GM19238 (cell line): Measurements from ENCODE around the gene NLGN1.

ENCODE experiments used
- DNase-seq: peaks from one replicate; pipeline ENCODE4 v3.0.0; 2011; ENCODE audit warnings: low spot score; ENCODE audit not compliant: insufficient read length

NLGN1 gene

DNA sequence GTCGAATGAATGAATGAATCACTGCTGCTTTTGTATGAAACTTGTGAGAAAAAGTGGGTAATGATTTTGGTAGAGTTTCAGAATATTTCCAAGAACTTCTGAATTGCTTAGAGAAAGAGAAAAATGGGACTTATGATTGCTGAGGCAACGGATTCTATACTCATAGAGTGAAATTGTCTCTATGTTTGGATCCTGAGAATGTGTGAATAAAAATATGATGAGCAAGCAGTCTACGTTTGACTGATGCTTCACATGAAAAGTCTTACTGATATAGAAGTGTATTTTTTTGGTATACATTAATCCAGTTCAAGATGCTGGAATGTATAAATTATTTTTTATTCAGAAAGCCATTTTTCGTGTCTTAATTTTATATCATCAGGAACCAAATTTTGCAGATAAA, 441.1 kb downstream of the NLGN1 start:
- no peak for DNase-seq

DNA sequence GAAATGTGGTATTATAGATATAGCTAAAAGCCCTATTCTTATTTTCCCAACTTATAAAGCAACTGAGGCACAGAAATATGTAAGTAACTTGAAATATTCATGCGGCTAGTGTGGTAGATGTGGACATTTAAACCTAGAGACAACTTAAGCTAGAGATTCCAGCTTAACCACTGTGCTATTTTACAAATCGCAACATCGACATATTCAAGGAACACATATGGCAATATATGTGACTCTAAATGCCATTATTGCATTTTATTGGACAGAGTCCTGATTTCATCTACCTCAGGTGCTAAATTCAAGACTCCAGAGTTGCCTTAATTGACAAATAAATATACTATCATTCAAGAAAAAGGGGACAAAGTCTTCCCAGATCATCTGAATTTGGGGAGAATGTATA, 442.3 kb downstream of the NLGN1 start:
- no peak for DNase-seq

DNA sequence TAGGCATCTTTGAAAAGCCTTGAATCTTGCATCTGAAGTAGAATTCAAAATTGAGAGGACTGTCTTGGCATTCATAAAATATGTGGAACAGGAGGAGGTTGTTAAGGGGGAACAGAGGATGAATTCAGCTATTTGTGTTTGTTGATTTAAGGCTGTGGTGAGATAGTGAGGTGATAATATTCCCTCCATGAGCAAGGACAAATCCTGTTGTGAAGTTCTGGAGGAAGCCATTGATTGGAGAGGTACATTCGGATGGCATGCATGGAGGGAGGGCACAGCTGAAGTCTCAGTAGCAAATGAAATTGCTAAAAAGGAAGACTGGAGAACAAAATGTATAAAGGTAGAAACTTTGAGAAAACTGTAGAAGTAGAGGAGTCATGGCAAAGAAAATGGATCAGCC, 443.8 kb downstream of the NLGN1 start:
- no peak for DNase-seq

DNA sequence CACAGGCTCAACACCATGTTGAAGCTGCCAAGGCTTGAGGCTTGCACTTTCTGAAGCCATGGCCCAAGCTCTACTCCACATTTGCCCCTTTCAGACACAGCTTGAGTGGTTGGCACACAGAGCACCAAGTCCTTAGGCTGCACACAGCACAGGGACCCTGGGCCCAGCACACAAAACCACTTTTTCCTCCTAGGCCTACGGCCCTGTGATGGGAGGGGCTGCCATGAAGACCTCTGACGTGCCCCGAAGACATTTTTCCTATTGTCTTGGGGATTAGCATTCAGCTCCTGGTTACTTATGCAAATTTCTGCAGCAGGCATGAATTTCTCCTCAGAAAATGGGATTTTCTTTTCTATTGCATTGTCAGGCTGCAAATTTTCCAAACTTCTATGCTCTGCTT, 445.5 kb downstream of the NLGN1 start:
- DNase-seq, result no peak

DNA sequence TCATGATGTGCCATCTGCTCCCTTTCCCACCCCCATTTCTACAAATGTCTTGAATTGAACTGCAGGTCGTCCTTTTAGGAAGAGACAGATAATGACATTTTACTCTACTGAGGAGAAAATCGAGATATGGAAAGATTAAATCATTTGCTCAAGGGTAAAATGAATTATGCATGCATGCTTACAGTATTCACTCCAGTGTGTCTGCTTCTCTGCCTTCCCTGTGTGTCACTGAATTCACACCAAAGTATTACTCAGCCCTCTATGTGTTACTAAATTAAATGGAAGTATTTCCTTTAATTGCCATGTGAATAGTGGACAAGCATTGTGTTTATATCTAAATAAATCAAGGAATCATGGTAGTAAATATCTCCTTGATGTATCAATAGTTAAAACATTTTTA, 449.0 kb downstream of the NLGN1 start:
- no peak for DNase-seq

DNA sequence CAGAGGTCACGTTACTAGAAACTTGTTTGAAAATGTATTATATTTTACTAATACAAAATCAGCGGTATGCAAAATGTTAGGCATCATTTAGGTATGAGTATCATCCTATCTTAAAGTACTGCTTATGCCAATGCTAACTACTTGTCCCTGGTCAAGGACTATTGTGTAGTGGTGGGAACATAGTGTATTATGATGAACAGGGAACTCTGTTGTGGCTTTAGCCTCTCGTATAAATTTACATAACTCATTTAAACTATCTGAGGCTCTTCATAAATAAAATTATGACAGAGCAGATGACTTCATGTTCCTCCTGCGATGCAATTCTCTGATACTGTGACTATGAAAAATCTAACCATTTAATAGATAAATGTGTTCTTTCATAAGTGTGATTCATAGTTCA, 451.9 kb downstream of the NLGN1 start:
- no peak for DNase-seq

DNA sequence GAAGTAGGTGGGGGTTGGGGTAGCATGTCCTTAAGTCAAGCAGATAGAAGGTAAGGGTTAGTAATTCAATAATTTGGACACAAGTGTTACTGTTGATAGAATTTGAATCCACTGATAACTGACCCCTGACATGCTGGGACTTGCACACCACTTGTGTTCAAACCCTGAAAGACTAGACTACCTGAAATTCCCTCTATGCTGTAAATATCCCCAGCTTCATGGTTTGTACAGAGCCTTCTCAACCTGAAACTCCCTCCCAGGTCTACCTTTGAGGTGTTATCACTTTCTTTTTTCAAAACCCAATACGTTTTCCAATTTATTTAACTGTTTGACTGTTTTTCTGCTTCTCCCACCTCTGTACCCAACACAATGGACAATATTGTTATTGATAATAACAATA, 459.6 kb downstream of the NLGN1 start:
- no peak for DNase-seq

DNA sequence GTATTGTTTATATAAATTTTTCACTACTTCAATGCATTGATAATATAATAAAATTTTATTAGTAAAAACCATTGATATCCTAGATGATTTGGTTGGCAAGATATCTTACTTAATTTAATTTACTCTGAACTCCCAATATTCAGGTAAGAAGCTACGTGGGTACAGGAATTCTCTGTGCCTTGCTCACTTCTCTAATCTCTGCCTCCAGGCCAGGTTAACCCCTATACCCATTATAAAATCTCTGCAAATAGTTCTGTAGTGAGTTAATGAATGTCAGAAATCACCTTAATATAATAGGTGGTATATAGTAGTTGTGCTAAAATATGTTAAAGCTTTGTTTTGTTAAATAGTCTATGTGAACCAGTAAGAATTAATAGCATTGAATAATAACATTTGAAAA, 465.2 kb downstream of the NLGN1 start:
- no peak for DNase-seq

DNA sequence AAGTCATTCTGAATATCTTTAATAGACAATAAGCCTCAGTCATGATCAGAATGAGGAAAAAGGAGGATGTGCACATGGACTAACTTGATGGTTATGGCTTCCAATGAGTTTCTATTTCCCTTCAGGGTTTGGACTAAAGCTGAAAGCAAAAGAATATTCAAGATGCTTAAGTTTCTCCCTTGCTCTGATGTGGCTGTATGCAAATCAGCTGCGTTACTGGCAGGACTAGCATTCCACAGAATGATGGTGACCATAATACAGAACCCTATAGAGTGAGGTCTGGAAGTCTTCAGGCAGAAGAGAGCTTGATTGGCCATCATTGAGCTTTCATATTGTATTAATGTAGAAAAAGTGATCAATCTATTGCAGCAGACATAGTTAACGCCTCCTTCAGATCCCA, 466.0 kb downstream of the NLGN1 start:
- DNase-seq, result no peak

DNA sequence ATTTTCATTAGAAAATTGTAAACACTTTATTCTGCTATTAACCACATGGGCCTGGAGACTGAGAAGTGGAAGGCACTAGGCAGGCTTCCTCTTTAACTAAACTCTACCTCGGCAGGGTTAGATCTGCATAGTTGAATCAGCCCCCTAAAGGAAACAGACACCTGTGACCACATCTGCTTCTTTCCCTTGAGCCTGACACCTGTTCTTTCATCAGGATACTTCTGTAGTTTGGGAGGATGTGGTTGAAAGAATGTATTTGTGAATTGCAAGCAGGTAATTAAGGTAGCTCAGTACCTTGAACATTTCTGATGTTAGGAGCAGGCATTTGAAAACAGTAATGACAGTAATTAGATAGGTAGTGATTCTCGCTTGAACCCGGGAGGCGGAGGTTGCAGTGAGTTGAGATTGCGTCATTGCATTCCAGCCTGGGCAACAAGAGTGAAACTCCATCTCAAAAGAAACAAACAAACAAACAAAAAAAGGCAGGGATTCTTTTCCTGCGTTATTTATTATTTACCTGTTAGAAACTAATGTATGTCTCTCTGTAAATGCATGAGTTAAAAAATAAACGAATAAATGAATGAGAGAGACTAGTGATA, 468.5 kb downstream of the NLGN1 start:
- no peak for DNase-seq

DNA sequence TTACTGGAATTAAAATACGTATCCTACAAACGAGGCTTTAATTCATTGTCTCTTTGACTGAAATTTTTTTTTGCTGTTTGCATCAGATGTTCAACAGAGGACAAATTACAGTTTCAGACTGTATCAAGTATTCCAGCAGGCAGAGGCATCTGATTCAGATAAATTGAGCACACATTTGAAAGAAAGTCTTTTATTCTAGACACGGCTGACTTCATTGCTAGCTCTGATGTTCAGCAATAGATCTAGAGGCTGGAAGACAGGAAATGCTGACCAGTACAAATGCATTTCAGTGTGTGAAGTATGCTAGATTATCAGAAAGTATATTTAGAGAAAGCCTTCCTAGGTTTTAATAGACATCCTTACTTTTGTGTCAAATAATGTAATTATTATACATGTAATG, 472.2 kb downstream of the NLGN1 start:
- DNase-seq, result no peak

DNA sequence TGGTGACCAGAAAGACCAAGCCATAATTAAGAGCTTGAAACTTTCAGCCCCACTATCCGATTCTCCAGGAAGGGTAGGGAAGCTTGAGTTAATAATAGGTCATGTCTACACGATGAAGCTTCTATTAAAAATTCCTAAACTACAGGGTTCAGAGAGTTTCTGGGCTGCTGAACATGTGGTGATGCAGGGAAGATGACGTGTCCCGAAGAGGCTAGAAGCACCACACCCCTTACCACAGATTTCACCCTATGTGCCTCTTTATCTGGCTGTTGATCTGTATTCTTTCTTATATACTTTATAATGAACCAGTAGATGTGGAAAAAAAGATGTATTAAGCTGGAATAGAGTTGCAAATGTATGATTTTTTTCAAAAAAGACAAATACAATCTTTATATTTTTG, 473.4 kb downstream of the NLGN1 start:
- DNase-seq, result no peak

DNA sequence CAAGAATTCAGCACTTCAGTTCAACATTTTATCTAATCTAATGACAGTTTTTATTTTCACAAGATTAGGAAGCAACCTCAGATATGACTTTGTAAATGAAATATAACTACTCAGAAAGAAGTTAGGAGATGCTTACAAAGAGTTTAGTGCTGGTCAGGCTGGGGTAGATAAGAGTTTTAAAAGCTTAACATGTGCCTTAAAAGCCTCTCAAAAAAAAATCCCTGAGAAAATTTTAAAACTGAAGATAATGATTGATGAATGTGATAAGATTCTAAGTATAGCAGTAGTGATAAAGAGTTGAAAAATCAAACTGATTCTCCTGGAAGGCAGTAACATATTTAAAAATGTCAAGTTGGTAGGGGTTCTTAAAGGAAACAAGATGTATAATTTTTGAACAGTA, 478.2 kb downstream of the NLGN1 start:
- DNase-seq, result no peak

DNA sequence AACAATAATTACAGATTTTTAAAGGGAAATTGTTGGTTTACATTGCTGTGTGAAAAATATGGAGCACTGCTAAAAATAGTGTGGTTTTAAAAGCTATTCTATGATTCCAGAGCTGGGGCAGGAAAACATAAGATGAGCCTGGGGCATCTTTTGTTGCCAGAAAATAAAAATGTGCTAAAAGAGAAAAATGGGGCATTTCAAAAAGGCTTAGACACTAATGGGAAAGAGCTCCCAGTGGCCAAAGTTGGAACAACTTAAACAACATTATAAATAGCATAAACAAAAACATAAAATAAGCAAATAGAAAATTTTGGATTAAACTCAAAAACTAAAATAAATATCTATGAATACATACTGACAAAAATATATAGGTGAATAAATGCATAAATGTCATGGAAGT, 478.9 kb downstream of the NLGN1 start:
- no peak for DNase-seq

DNA sequence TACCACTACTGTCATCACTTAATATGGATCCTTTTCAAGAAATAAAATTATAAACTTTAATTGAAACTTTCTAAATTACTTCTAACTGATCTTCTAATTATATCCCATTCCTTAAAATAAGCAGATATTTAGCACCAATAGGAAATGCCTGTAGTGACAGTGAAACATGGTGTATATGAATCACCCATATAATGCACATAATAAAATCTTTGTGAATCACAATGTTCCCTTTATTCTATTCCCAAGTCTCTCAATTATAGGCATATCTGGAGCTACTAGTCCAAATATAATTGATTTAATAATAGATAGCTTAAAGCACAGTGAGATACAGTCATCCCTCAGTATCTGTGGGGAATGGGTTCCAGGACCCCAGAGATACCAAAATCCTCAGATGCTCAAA, 490.3 kb downstream of the NLGN1 start:
- no peak for DNase-seq

DNA sequence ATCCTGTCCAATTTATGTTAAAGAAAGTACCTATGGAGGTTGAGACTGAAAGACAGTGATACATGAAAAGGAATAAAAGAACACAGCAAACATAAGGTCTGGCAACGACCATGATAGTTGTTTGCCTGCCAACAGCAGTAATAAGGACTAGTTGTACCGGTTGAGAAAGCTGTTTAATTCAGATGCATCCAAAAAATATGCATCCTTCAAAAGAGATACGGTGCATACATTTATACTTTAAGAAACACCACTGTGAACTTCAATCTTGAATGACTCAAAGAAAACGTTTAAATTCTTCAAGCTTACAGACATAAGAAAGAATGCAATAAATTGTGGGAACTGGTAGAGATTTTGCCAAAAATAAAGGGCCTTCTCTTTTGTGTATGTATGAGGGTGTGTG, 492.1 kb downstream of the NLGN1 start:
- DNase-seq, result no peak

DNA sequence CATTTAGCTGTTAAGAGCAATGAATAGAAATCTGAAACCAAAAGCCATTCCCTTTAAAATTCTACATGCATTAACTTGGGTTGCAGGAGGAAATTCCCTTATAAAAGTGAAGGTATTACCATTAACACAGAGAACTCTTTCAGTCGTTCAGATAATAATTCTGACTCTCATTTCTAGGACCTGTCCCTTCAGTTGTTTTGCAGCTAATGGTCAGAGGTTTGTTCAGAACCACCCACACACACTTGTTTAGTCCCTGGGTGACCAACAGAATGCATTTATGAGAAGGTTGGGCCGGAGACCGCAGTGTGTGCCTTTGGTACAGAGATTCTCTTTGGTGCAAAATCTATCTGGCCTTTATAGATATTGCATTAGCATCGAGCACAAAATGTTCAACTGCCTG, 492.5 kb downstream of the NLGN1 start:
- DNase-seq, result no peak

DNA sequence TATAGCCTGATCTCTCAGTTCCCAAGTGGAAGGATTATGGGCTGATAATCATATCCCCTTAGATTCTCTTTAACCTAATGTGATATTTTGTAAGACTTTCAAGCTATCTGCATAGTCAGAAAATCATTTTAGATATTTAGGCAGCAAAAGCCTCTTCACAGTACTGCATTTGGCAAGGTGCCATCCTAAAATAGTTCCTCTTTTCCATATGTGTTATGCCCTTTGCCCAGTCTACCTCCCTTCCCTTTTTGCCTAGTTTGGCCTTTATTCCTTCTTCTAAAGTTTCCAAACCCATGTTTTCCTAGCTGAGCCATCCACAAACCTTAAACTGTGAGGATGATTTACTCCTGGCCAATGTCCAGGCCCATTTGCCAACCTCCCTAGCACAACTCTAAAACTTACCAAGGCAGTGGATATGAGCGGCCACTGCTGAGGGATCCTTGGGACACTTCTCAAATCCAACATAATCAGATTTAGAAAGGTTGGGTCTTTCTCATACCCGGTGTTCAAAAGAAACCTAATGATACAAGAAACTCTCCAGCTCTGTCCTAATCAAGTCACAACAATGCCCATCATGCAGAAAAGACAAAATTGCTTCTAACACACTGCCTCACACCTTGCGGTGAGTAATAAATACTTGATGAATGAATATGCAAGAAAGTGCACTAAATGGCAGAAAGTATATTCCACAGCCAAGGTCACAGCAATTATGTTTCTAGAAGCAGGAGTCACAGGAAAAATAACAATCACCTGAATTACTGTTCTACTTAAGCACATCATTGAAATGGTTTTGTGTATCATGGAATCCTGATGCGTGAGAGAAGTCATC, 493.9 kb downstream of the NLGN1 start:
- no peak for DNase-seq

DNA sequence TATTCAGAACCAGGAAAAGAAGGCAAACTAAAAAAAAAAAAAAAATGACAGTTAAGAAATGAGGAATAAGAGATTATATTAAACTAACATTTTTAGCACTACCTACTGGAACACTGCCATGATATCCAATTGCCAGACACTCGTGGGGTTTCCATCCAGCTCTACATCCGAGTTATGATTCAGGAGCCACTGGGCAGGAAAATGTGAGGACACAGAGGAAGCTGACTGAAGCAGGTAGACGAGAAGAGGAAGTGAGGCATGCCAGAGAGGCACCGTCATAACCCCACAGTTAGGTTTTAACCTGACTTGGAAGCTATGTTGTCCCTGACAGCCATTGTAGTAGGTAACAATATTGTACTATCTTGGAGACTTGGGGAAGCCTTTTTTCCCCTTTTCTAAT, 495.0 kb downstream of the NLGN1 start:
- no peak for DNase-seq

DNA sequence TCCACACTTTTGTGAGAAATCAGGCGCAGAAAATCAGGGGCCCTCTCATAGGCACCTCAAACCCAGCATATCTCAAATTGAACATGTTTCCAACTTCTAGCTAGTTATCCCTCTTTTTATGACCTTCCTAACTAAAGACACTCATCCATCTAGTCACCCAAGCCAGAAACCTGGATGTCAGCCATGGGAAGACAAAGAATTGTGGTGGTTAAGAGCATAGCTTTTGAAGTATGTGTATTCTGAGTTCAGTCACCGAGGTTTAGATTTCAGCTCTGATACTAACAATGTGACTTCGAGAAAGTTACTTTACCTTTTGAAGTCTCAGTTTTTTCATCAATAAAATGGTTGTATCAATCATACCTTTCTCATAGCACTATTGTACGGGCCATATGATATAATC, 495.5 kb downstream of the NLGN1 start:
- no peak for DNase-seq

DNA sequence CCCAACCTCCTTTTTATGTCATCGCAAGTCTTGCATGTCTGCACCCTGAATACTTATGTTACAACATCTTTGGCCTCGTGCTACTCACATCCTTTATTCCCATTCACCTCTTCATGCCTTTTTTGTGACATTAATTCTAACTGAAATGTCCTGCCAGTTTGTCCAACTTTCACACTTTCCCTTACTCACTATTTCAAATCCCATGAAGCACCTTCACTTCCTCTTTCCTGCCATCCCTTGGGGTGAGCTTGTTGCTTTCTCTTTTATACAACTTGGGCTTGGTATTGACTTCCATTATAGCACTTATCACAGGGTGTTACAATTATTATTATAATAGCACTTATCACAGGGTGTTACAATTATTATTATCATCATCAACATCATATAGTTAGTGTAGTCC, 496.3 kb downstream of the NLGN1 start:
- DNase-seq, result no peak

DNA sequence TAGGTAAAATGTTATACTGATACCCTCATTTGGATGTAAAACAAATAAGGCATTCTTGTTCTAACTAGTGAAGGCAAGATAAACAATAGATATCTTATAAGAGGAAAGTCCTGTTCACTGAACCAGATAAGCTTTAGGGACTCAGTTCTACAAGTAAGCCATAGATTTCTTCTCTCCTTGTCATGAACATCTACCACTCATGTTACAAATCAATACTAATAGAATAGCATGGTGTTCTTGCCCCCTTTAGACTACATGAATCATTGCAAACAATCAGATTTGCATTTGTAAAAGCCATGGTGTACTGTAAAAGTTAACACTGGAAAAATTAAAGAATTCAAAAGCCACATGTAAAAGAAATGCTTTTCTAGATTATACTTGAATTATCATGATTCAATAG, 500.1 kb downstream of the NLGN1 start:
- no peak for DNase-seq

DNA sequence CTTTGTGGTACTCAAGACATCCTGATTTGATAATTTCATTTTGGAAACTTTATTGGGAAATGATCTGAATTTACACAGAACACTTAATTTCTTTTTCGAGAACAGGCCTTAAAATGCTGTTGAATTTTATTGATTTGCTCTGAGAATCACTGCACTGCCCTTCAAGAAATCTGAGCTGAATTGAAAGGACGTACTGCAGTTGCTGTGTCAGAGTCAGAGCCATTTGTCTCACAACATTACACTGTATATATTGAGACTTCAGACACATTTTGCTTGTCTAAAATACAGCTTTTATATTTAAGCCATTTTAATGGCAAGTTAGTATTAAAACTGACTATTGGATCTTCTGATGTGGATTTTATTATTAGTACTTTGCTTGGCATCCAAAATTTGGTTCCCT, 504.1 kb downstream of the NLGN1 start:
- no peak for DNase-seq
